Liver (tissue), 9 donors: ENCODE data around the gene FNBP1. TPM values are rescaled to one million over a fixed set of nuclear protein-coding genes. Genes with fewer than 3 reads are reported as not detected.

Experiments
- DNase-seq: peaks from one replicate; pipeline ENCODE4 v3.0.0-alpha.2; 2017; ENCODE audit warnings: low spot score
- H3K27ac ChIP-seq, 2 donors: one replicate each; pipeline ENCODE4 v1.7.0; 2013; ENCODE audit warnings: inconsistent platforms in 2 of 2, low read length in 2 of 2, control low read depth in 1 of 2, low read depth in 1 of 2, mild to moderate bottlenecking in 1 of 2
- H3K27me3 ChIP-seq, 4 donors: one replicate each; pipeline versions ENCODE4 v1.6.1 to v1.7.0; 2013; ENCODE audit warnings: low read length in 3 of 4, inconsistent platforms in 1 of 4, mild to moderate bottlenecking in 1 of 4, moderate library complexity in 1 of 4; ENCODE audit not compliant: control insufficient read depth in 4 of 4, insufficient read depth in 4 of 4
- H3K36me3 ChIP-seq, 4 donors: one replicate each; pipeline versions ENCODE4 v1.6.1 to v1.7.0; 2013; ENCODE audit warnings: low read length in 3 of 4, mild to moderate bottlenecking in 3 of 4, low read depth in 1 of 4, moderate library complexity in 1 of 4; ENCODE audit not compliant: control insufficient read depth in 4 of 4, insufficient read depth in 3 of 4
- H3K4me1 ChIP-seq, 4 donors: one replicate each; pipeline versions ENCODE4 v1.6.1 to v1.7.0; 2013; ENCODE audit warnings: low read length in 3 of 4, mild to moderate bottlenecking in 3 of 4, moderate library complexity in 1 of 4; ENCODE audit not compliant: control insufficient read depth in 4 of 4, insufficient read depth in 4 of 4
- H3K4me3 ChIP-seq, 3 donors: one replicate each; pipeline versions ENCODE4 v1.6.1 to v1.7.0; 2013; ENCODE audit warnings: low read length in 3 of 3, control low read depth in 1 of 3, low read depth in 1 of 3, mild to moderate bottlenecking in 1 of 3
- H3K9ac ChIP-seq, 2 donors: one replicate each; pipeline ENCODE4 v1.7.0; 2013; ENCODE audit warnings: low read length in 2 of 2, mild to moderate bottlenecking in 2 of 2, moderate library complexity in 2 of 2, control low read depth in 1 of 2, low read depth in 1 of 2
- H3K9me3 ChIP-seq, 4 donors: one replicate each; pipeline versions ENCODE4 v1.6.1 to v1.7.0; 2013; ENCODE audit warnings: low read length in 3 of 4; ENCODE audit not compliant: control insufficient read depth in 4 of 4
- ATF3 ChIP-seq: IDR thresholded peaks from 2 replicates; pipeline ENCODE4 v1.6.1; 2016; ENCODE audit warnings: antibody characterized with exemption
- EGR1 ChIP-seq, 2 donors: IDR thresholded peaks; 2 replicates each; pipeline ENCODE4 v1.6.1; 2016 to 2018; ENCODE audit warnings: antibody characterized with exemption in 2 of 2, low read depth in 2 of 2
- FOXA1 ChIP-seq: IDR thresholded peaks from 2 replicates; pipeline ENCODE4 v1.6.1; 2016; ENCODE audit warnings: antibody characterized with exemption
- FOXA2 ChIP-seq: IDR thresholded peaks from 2 replicates; pipeline ENCODE4 v1.6.1; 2016; ENCODE audit warnings: antibody characterized with exemption
- HNF4A ChIP-seq, 2 donors: conservative IDR thresholded peaks; 2 replicates each; pipeline ENCODE4 v1.6.1; 2016; ENCODE audit warnings: antibody characterized with exemption in 2 of 2, mild to moderate bottlenecking in 2 of 2
- JUND ChIP-seq, 2 donors: IDR thresholded peaks; 2 replicates each; pipeline ENCODE4 v1.6.1; 2016; ENCODE audit warnings: antibody characterized with exemption in 2 of 2
- MAX ChIP-seq: IDR thresholded peaks from 2 replicates; pipeline ENCODE4 v1.6.1; 2016; ENCODE audit warnings: antibody characterized with exemption
- NR2F2 ChIP-seq: IDR thresholded peaks from 2 replicates; pipeline ENCODE4 v1.6.1; 2016; ENCODE audit warnings: antibody characterized with exemption
- RAD21 ChIP-seq, 2 donors: IDR thresholded peaks; 2 replicates each; pipeline ENCODE4 v1.6.1; 2016; ENCODE audit warnings: antibody characterized with exemption in 2 of 2, mild to moderate bottlenecking in 2 of 2
- REST ChIP-seq: IDR thresholded peaks from 2 replicates; pipeline ENCODE4 v1.6.1; 2016; ENCODE audit warnings: antibody characterized with exemption, mild to moderate bottlenecking
- RXRA ChIP-seq, 2 donors: IDR thresholded peaks; 2 replicates each; pipeline ENCODE4 v1.6.1; 2017 to 2018; ENCODE audit warnings: antibody characterized with exemption in 2 of 2, mild to moderate bottlenecking in 1 of 2
- SP1 ChIP-seq: IDR thresholded peaks from 2 replicates; pipeline ENCODE4 v1.6.1; 2018; ENCODE audit warnings: antibody characterized with exemption, mild to moderate bottlenecking
- TAF1 ChIP-seq: conservative IDR thresholded peaks from 2 replicates; pipeline ENCODE4 v1.6.1; 2016; ENCODE audit warnings: antibody characterized with exemption, mild to moderate bottlenecking
- YY1 ChIP-seq: IDR thresholded peaks from 2 replicates; pipeline ENCODE4 v1.6.1; 2016; ENCODE audit warnings: antibody characterized with exemption, mild to moderate bottlenecking
- WGBS: extraction: QIAGEN DNeasy Blood & Tissue Kit; methylation state at CpG from one replicate; pipeline ENCODE4 v1.1.7; 2013; 5-methylcytosine and 5-hydroxymethylcytosine counted together
- polyA plus RNA-seq, 2 donors: library from polyadenylated mRNA; stranded (reverse) in 1 of 2; unstranded in 1 of 2; fragments of 200-250 nt in 1 of 2; fragments of >200 nt in 1 of 2; fragmentation: Nextera tagmentation in 1 of 2; extraction: Ambion mirVana in 1 of 2; gene quantifications; one replicate each; pipeline versions ENCODE4 v1.2.1 to v1.2.3, GENCODE V29; 2013 to 2015
- total RNA-seq, 2 donors: library from RNA; depleted of rRNA; stranded (reverse); fragments of >200 nt; gene quantifications; one replicate each; pipeline ENCODE4 v1.2.3, GENCODE V29; 2014
- donor health status: healthy.
- donor health status: healthy.
- donor health status: healthy.
- donor health status: healthy.
- donor health status: healthy.

Gene FNBP1
- total and polyA plus RNA-seq, 4 donors = 6.6 to 15.6 (median 12.3) TPM

- TF ChIP-seq REST (no peak), HNF4A (conservative IDR thresholded peaks at IDR 0.05) (no peak), FOXA2 (no peak), MAX (no peak), SP1 (no peak), EGR1 (IDR thresholded peaks at IDR 0.05; ENCODE audit: low read depth in 2 of 2) (no peak), FOXA1 (no peak)
- WGBS = 93% methylated on average over 3 of the region's 3 CpGs
- H3K27me3 ChIP-seq = no peaks in the 10 kb centered on the region
- H3K9me3 ChIP-seq = no peaks in the 10 kb centered on the region
- no peak for DNase-seq
- H3K9ac ChIP-seq = no peak overlapping the region
- H3K4me3 ChIP-seq = no peak overlapping the region
- no peak overlapping the region for H3K27ac ChIP-seq
- H3K36me3 ChIP-seq = no peaks in the 10 kb centered on the region
- peaks cover 10 to 41% (median 31%) of the 10 kb centered on the region in 4 donors for H3K4me1 ChIP-seq
These were observed 12.3 kb downstream of the FNBP1 start for GRCh38 chr9:130030651-130031127.

DNA sequence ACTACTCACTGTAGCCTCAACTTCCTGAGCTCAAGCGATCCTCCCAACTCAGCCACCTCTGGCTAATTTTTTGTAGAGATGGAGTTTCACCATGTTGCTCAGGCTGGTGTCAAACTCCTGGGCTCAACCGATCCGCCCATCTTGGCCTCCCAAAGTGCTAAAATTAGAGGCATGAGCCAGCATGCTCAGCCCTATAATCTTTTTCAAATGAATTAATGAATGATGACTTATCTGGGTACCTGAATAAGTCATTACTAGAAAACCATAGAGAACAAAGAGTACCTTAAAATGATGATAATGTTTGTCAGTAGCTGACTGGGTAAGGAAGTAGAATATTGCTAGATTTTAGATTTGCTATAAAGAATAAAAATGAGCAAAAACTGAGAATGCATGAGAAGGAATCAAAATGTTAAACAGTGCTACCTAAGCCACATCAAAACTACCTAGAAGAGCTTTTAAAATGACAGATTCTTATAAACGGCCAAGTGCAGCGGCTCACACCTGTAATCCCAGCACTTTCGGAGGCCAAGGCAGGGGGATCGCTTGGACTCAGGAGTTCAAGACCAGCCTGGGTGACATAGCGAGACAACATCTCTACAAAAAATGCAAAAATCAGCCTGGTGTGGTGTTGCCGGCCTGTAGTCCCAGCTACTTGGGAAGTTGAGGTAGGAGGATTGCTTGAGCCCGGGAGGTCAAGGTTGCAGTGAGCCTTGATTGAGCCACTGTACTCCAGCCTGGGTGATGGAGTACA, 13.6 kb downstream of the FNBP1 start:
- Histone ChIP-seq H3K27ac (peak overlapping the region; percentile 72 to 78), H3K4me3 (no peak overlapping the region), H3K36me3 (no peaks in the 10 kb centered on the region), H3K4me1 (peaks cover 10 to 45% (median 34%) of the 10 kb centered on the region in 4 donors), H3K27me3 (no peaks in the 10 kb centered on the region), H3K9ac (peak overlapping the region in 1 of 2 donors; percentile 12), H3K9me3 (no peaks in the 10 kb centered on the region)
- WGBS = 83% methylated on average over 10 of the region's 10 CpGs
- no peak for DNase-seq
- TF ChIP-seq FOXA2 (no peak), TAF1 (no peak), RAD21 (IDR thresholded peaks at IDR 0.05) (no peak), MAX (no peak)

- 40% methylated on average over 6 of the region's 6 CpGs for WGBS
- Histone ChIP-seq H3K27ac (peak overlapping the region; percentile 72 to 78), H3K4me3 (no peak overlapping the region), H3K9me3 (no peaks in the 10 kb centered on the region), H3K36me3 (no peaks in the 10 kb centered on the region), H3K27me3 (no peaks in the 10 kb centered on the region), H3K4me1 (peaks cover 13 to 52% (median 38%) of the 10 kb centered on the region in 4 donors), H3K9ac (peak overlapping the region in 1 of 2 donors; percentile 59)
- no peak for DNase-seq
- TF ChIP-seq EGR1 (IDR thresholded peaks at IDR 0.05; ENCODE audit: low read depth in 2 of 2) = no peak
- no peak for TF ChIP-seq NR2F2
- peak; percentile 52 for TF ChIP-seq MAX
- TF ChIP-seq REST = peak; percentile 82
- peak; percentile 77 for TF ChIP-seq YY1
- no peak for TF ChIP-seq ATF3
- TF ChIP-seq JUND (IDR thresholded peaks at IDR 0.05) = peak; percentile 43 to 67
- peak; percentile 74 to 85 for TF ChIP-seq RXRA (IDR thresholded peaks at IDR 0.05)
- peak; percentile 96 to 98 for TF ChIP-seq HNF4A (conservative IDR thresholded peaks at IDR 0.05)
- no peak for TF ChIP-seq TAF1
These were observed 14.3 kb downstream of the FNBP1 start for GRCh38 chr9:130028493-130029222.
